Measurements from ENCODE around the gene SART3. TPM values are rescaled to one million over a fixed set of nuclear protein-coding genes. Genes with fewer than 3 reads are reported as not detected.
"Not testable (repeated sequence)": the region's sequence is repeated elsewhere in the genome, so short reads cannot be mapped to it uniquely, and the experiment has no call there.

SART3 gene
- total RNA-seq, 1 donor from 2014 or later: 72.6 TPM

GRCh38 chr12:108491256-108491655 is 69.7 kb downstream of the SART3 start:
- DNase-seq: no peak
- no peaks in the 10 kb centered on the region for H3K9me3 Mint-ChIP-seq (ENCODE audit: unreplicated experiment)
- TF ChIP-seq, protein P1, sequence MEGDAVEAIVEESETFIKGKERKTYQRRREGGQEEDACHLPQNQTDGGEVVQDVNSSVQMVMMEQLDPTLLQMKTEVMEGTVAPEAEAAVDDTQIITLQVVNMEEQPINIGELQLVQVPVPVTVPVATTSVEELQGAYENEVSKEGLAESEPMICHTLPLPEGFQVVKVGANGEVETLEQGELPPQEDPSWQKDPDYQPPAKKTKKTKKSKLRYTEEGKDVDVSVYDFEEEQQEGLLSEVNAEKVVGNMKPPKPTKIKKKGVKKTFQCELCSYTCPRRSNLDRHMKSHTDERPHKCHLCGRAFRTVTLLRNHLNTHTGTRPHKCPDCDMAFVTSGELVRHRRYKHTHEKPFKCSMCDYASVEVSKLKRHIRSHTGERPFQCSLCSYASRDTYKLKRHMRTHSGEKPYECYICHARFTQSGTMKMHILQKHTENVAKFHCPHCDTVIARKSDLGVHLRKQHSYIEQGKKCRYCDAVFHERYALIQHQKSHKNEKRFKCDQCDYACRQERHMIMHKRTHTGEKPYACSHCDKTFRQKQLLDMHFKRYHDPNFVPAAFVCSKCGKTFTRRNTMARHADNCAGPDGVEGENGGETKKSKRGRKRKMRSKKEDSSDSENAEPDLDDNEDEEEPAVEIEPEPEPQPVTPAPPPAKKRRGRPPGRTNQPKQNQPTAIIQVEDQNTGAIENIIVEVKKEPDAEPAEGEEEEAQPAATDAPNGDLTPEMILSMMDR (IDR thresholded peaks at IDR 0.05; ENCODE audit: partially characterized antibody, unreplicated experiment): no peak
- peaks cover 4% of the 10 kb centered on the region for H3K36me3 Mint-ChIP-seq (ENCODE audit: unreplicated experiment)
- H3K4me3 Mint-ChIP-seq (ENCODE audit: unreplicated experiment): no peak overlapping the region
- H3K27me3 Mint-ChIP-seq (ENCODE audit: unreplicated experiment): peaks cover 6% of the 10 kb centered on the region
- peaks cover 1% of the 10 kb centered on the region for H3K4me1 Mint-ChIP-seq (ENCODE audit: low read depth, unreplicated experiment)
- H3K27ac Mint-ChIP-seq (ENCODE audit: unreplicated experiment): no peak overlapping the region

DNA sequence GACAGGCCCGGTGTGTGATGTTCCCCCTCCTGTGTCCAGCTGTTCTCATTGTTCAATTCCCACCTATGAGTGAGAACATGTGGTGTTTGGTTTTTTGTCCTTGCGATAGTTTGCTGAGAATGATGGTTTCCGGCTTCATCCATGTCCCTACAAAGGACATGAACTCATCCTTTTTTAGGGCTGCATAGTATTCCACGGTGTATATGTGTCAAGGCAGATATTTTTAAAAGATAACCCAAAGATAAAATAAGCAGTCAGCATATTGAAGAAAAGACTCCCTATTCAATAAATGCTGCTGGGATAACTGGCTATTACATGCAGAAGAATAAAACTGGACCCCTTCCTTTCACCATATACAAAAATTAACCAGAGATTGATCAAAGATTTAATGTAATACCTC is 73.9 kb downstream of the SART3 start:
- H3K36me3 Mint-ChIP-seq (ENCODE audit: unreplicated experiment); H3K4me3 Mint-ChIP-seq (ENCODE audit: unreplicated experiment); H3K4me1 Mint-ChIP-seq (ENCODE audit: low read depth, unreplicated experiment); H3K9me3 Mint-ChIP-seq (ENCODE audit: unreplicated experiment); H3K27ac Mint-ChIP-seq (ENCODE audit: unreplicated experiment); DNase-seq; H3K27me3 Mint-ChIP-seq (ENCODE audit: unreplicated experiment): not testable (repeated sequence)

DNA sequence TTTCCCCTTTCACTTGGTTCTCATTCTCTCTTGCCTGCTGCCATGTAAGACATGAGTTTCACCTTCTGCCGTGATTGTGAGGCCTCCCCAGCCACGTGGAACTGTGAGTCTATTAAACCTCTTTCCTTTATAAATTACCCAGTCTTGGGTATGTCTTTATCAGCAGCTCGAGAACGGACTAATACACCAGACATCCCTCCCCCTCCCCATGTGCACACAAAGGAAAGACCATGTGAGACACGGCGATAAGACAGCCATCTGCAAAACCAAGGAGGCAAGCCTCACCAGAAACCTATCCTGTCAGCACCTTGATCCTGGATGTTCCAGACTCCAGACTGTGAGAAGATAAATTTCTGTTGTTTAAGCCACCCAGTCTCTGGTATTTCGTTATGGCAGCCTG is 75.6 kb downstream of the SART3 start:
- not testable (repeated sequence) for H3K36me3 Mint-ChIP-seq (ENCODE audit: unreplicated experiment); H3K4me3 Mint-ChIP-seq (ENCODE audit: unreplicated experiment); H3K4me1 Mint-ChIP-seq (ENCODE audit: low read depth, unreplicated experiment); H3K27ac Mint-ChIP-seq (ENCODE audit: unreplicated experiment); DNase-seq; H3K9me3 Mint-ChIP-seq (ENCODE audit: unreplicated experiment)
- H3K27me3 Mint-ChIP-seq (ENCODE audit: unreplicated experiment): peaks cover 10% of the 10 kb centered on the region

DNA sequence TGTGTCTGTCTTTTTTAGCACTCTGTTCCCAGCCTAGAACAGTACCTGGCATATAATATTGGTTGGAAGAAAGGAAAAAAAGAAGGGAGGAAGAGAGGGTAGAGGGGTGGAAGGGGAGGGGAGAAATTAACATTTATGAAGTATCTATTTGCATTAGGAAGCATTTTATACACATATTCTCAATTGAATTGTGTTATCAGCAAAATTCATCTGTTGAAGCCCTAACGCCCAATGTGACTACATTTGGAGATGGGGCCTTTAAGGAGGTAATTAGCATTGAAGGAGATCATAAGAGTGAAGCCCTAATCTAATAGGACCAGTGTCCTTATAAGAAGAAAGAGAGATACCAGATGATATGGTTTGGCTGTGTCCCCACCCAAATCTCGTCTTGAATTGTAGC is 76.1 kb downstream of the SART3 start:
- H3K36me3 Mint-ChIP-seq (ENCODE audit: unreplicated experiment): peaks cover 5% of the 10 kb centered on the region
- no peak overlapping the region for H3K27ac Mint-ChIP-seq (ENCODE audit: unreplicated experiment)
- peaks cover 11% of the 10 kb centered on the region for H3K27me3 Mint-ChIP-seq (ENCODE audit: unreplicated experiment)
- peaks cover 4% of the 10 kb centered on the region for H3K4me1 Mint-ChIP-seq (ENCODE audit: low read depth, unreplicated experiment)
- no peak for DNase-seq
- TF ChIP-seq, protein P1 (IDR thresholded peaks at IDR 0.05; ENCODE audit: partially characterized antibody, unreplicated experiment): no peak
- H3K9me3 Mint-ChIP-seq (ENCODE audit: unreplicated experiment): peaks cover 2% of the 10 kb centered on the region
- H3K4me3 Mint-ChIP-seq (ENCODE audit: unreplicated experiment): no peak overlapping the region

DNA sequence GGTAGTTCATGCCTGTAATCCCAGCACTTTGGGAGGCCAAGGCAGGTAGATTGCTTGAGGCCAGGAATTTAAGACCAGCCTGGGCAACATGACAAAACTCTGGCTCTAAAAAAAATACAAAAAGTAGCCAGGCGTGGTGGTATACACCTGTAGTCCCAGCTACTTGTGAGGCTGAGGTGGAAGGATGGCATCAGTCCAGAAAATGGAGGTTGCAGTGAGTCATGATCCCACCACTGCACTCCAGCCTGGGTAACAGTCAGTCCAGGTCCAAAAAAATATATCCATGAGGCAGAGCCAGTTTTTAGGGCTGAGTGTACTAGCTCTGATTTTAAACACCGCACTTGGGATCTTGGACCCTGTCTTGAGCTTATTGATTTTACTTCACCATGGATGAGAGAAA is 76.5 kb downstream of the SART3 start:
- no peak overlapping the region for H3K27ac Mint-ChIP-seq (ENCODE audit: unreplicated experiment)
- no peak for DNase-seq
- H3K4me1 Mint-ChIP-seq (ENCODE audit: low read depth, unreplicated experiment): peaks cover 4% of the 10 kb centered on the region
- H3K4me3 Mint-ChIP-seq (ENCODE audit: unreplicated experiment): no peak overlapping the region
- peaks cover 2% of the 10 kb centered on the region for H3K9me3 Mint-ChIP-seq (ENCODE audit: unreplicated experiment)
- TF ChIP-seq, protein P1 (IDR thresholded peaks at IDR 0.05; ENCODE audit: partially characterized antibody, unreplicated experiment): no peak
- peaks cover 11% of the 10 kb centered on the region for H3K27me3 Mint-ChIP-seq (ENCODE audit: unreplicated experiment)
- H3K36me3 Mint-ChIP-seq (ENCODE audit: unreplicated experiment): peaks cover 5% of the 10 kb centered on the region

DNA sequence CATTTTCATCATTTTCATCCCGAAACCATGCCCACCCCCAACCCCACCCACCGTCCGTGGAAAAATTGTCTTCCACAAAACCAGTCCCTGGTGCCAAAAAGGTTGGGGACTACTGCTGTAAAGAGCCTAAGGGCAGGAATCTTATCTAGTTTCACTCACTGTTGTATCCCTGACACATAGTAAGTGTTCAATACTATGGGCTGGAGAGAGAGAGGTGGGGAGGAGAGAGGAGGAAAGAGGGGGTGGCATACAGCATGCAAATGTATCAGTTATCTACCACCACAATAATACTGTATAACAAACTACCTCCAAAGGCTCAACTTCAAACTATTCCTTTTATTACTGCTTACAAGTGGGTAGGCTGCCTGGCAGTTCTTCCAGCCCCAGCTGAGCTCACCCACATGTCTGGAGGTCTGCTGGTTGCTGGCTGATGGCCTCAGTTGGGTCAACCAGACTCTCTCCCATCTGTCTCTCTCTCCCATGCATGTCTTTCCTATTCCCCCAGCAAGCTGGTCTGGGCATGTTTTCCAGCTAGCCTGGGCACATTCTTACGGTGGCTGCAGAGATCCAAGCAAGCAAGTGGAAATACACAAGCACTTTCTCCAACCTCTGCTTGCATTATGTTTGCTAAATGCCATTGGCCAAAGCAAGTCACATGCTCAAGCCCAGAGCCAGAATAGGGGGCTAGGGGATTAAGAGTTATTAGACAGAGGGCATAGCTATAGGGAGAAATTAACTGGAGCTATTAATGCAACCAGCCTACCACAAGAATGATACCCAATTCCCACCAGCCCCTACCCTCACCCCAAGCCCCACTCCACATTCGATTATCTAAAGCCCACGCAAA is 77.5 kb downstream of the SART3 start:
- peaks cover 6% of the 10 kb centered on the region for H3K4me1 Mint-ChIP-seq (ENCODE audit: low read depth, unreplicated experiment)
- TF ChIP-seq, protein P1 (IDR thresholded peaks at IDR 0.05; ENCODE audit: partially characterized antibody, unreplicated experiment): no peak

More for the DNA sequence above, 77.5 kb downstream of the SART3 start:
- Mint-ChIP-seq H3K4me3 (ENCODE audit: unreplicated experiment) (no peak overlapping the region), H3K27ac (ENCODE audit: unreplicated experiment) (no peak overlapping the region), H3K36me3 (ENCODE audit: unreplicated experiment) (peaks cover 5% of the 10 kb centered on the region), H3K9me3 (ENCODE audit: unreplicated experiment) (peaks cover 2% of the 10 kb centered on the region), H3K27me3 (ENCODE audit: unreplicated experiment) (peaks cover 9% of the 10 kb centered on the region)
- DNase-seq: no peak

Data from glutamatergic neuron (in vitro differentiated cells).